NCI-H526 treated with DMSO at 0.1 percent for 48 hours (cell line): ENCODE results near the gene INSIG1.

ENCODE experiments used
- DNase-seq: peaks from one replicate; lab custom pipeline; 2025; lab: John Stamatoyannopoulos, UW

Gene INSIG1

GRCh38 chr7:155266440-155266839, 31.2 kb upstream of the INSIG1 start:
- DNase-seq: no peak

DNA sequence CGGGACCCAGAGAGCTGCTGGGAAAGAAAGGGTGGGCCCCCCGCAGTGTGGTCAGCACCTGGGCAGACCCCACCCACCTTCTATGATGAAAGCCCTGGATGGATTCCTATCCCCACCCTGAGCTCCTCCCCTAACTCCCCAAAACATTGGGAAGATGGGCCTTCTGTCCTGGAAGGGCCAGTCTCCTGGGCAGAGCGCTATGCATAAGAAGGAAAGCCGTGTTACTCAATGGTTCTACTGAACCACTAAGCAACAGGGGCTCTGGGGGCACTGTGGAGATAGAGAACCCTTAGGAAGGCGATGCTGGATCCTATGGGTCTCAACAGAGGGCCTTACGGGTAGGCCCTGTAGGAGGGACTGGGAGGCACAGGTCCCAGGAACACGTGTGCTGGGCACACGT, 30.7 kb upstream of the INSIG1 start:
- no peak for DNase-seq

DNA sequence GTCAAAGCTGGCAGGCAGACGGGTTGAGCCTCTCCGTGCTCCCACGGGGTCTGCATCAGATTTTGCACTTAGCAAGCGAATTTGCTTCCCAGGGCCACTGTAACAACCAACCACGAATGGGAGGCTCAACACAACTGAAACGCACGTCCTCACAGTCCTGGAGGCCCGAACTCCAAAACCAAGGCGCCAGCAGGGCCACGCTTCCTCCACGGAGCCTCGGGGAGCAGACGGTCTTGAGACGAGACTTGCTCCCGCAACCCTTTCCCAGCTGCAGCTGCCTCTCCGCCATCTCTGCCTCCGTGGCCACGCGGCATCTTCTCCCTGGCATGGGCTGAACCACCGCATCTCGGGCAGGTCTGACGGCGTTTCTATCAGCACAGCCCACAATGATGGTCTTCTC, 30.2 kb upstream of the INSIG1 start:
- no peak for DNase-seq

GRCh38 chr7:155268211-155268610, 29.5 kb upstream of the INSIG1 start:
- no peak for DNase-seq

- DNase-seq: no peak
These were observed 28.6 kb upstream of the INSIG1 start for GRCh38 chr7:155268921-155269650.

GRCh38 chr7:155269766-155270585, 27.7 kb upstream of the INSIG1 start:
- no peak for DNase-seq

DNA sequence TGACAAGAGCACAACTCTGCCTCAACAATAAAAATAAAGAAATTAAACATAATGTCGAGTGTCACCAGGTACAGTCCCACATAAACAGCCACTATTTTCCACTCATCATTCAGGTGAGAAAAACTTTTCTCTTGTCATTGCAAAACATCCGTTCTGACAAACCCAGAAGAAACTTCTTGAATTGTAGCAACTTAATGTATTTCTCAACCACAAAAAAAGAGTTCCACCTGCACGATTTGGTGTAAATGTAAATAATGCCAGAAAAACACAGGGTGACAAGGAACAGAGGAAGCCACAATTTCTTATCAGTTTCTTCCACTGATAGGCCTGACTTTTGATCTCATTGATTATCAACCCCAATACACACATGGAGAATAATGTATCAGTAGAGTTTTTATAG, 26.8 kb upstream of the INSIG1 start:
- no peak for DNase-seq

DNA sequence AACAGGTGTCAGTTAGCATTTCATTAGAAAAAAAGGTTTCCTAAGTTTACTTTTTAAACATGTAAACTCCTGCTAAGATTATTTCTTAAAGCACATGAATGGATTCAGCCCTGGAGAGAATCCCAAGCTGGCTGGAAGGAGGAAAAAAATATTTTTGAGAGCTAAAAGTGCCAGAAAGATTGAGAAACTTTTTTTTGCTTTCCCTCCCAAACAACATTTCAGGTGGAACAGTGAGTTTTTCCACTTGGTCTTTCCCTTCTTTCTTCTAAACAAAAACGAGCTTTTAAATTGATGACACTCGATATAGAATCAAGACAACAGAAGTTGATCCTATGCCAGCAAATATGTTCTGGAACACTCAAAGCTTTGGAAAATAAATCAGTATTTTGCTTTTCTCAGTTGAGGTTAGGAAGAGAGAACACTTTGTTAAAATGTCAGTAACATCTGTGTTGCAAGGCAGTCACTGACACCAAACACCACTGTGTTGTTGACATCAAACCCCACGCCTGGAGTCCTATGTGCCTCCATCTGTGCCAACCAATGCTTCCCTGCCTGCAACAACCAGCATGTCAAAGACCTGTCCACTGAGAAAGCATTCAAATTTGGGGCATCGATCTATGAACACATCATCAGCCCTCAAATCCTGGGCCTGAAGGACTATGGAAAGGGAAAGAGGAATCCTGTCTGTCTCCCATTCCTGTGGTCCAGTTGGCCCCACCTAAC, 22.9 kb upstream of the INSIG1 start:
- no peak for DNase-seq

GRCh38 chr7:155276042-155276799, 21.5 kb upstream of the INSIG1 start:
- no peak for DNase-seq

DNA sequence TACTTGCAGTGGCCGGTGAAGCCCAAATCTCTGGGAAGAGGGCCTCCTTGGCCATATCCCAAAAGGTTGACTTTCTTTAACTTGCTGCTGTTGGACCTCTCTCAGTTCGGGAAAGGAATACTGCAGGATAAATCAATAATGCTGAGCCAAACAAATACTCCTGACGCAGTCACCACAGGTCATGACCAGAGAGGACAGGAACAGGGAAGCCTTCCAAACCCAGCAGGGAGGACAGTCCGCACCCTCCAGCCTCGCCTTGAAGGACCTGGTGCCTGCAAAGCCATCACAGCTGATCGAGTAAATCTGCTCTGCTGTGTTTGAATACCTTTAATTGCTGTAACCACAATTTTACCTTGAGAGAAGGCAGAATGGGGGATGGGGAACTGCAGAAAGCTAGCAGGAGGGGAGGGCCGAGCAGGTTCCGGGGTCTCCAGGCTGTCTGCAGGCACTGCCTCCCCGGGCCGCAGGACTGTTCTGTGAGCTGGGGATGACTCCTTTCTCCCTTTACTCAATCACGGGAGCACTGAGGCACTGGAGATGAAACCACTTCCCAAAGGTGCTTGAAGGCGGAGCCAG, 20.8 kb upstream of the INSIG1 start:
- no peak for DNase-seq

- DNase-seq: no peak
These were observed 20.2 kb upstream of the INSIG1 start for GRCh38 chr7:155277385-155277994.

GRCh38 chr7:155278921-155279320, 18.8 kb upstream of the INSIG1 start:
- DNase-seq: no peak

- no peak for DNase-seq
These were observed 17.8 kb upstream of the INSIG1 start for GRCh38 chr7:155279787-155280445.

DNA sequence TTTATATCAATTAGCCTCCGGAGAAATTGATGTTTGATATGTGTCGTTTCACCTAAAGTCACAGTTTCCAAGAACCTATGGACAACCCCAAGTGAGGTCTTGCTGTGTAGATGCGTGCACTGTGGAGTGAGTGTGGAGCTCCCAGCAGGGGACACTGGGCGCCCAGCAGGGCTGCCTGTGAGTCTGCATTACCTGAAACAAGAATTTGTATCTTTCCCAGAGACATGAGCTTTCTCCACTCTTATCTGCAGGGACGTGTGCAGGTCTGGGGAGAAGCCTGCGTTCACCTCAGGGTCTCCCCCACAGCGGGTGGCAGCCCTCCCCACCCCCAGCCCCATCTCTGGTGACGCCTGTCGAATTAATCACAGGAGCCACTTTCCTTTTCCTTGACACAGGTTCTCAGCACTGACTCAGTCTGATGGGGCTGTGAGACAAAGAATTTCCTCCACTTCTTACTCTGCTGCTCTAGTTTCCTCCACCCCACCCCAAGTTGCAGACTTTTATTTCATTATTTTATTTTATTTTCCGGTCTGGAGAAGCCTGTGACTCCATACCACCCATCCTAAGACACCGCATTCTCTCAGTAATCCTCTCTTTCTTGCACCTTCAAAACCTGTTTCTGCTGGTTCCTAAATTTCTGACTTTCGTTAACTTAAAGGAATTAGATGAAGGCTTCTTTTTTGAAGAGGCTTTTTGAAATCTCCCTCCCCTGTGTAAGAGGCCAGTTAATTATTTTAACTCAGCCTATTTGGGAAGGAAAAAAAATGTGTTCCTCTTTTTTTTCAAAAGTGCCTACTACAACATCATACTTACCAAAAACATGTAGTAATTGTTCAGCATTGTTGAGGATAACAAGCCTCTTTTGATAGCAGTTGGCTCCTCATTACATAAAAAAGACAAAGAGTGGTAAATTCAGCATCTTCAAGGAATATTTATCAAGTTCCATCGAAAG, 17.0 kb upstream of the INSIG1 start:
- no peak for DNase-seq

- no peak for DNase-seq
These were observed 16.2 kb upstream of the INSIG1 start for GRCh38 chr7:155281398-155281969.

GRCh38 chr7:155282671-155283070, 15.0 kb upstream of the INSIG1 start:
- DNase-seq: no peak

GRCh38 chr7:155283565-155284194, 14.0 kb upstream of the INSIG1 start:
- no peak for DNase-seq

- DNase-seq: no peak
These were observed 13.0 kb upstream of the INSIG1 start for GRCh38 chr7:155284496-155285274.
